SK-N-SH (cell line): ENCODE measurements around the gene FAM3B. TPM values are rescaled to one million over a fixed set of nuclear protein-coding genes. Genes with fewer than 3 reads are reported as not detected.

ENCODE experiments used
- CTCF ChIA-PET: fragments of 300-600, 350-600 bp; formaldehyde crosslinking; extraction: SDS; loops from one replicate; lab custom pipeline; 2021; lab: Yijun Ruan, JAX
- POLR2A ChIA-PET: fragments of 350-600 bp; sonication (Branson Sonifier 250); formaldehyde crosslinking; extraction: SDS; loops from one replicate; lab custom pipeline; 2020; ENCODE audit warnings: antibody characterized with exemption, inconsistent platforms; lab: Yijun Ruan, JAX
- DNase-seq: peaks from one replicate; pipeline ENCODE4 v3.0.0; 2012
- H2AFZ ChIP-seq: fragments of 200-600 bp; sonication (generic); 2 replicates; pipeline ENCODE4 v1.8.1; 2016; ENCODE audit warnings: antibody characterized with exemption, mild to moderate bottlenecking, low read depth
- H3F3A ChIP-seq: fragments of 200-600 bp; sonication (generic); replicated peaks from 2 replicates; pipeline ENCODE3; 2016; ENCODE audit warnings: antibody characterized with exemption, mild to moderate bottlenecking; ENCODE audit not compliant: insufficient read depth
- H3K27ac ChIP-seq, 2 experiments: fragments of 200-500 bp in 1 of 2; fragments of 200-600 bp in 1 of 2; sonication (Bioruptor generic) in 1 of 2; sonication (generic), shearing (Covaris generic) in 1 of 2; 2 replicates each; pipeline versions ENCODE4 v1.5.1 to v1.6.1; 2014 to 2016; ENCODE audit warnings: low read depth in 2 of 2, inconsistent platforms in 1 of 2, low read length in 1 of 2, mild to moderate bottlenecking in 1 of 2, mixed read lengths in 1 of 2
- H3K27me3 ChIP-seq: fragments of 200-600 bp; sonication (generic), shearing (Covaris generic); 2 replicates; pipeline ENCODE4 v1.6.1; 2016; ENCODE audit warnings: mixed run types; ENCODE audit not compliant: insufficient read depth
- H3K36me3 ChIP-seq, 2 experiments: fragments of 200-500 bp in 1 of 2; fragments of 200-600 bp in 1 of 2; sonication (Bioruptor generic) in 1 of 2; sonication (generic) in 1 of 2; replicated peaks in 1 of 2; 2 replicates each; pipeline versions ENCODE3 to v1.5.1; 2014 to 2016; ENCODE audit warnings: low read length in 1 of 2, mild to moderate bottlenecking in 1 of 2; ENCODE audit not compliant: insufficient read depth in 2 of 2, control insufficient read depth in 1 of 2
- H3K4me1 ChIP-seq, 2 experiments: fragments of 200-500 bp in 1 of 2; fragments of 200-600 bp in 1 of 2; sonication (Bioruptor generic) in 1 of 2; sonication (generic), shearing (Covaris generic) in 1 of 2; 2 replicates each; pipeline versions ENCODE4 v1.5.1 to v1.6.1; 2014 to 2016; ENCODE audit warnings: low read depth in 1 of 2, low read length in 1 of 2, mixed run types in 1 of 2; ENCODE audit not compliant: insufficient read depth in 2 of 2, control insufficient read depth in 1 of 2
- H3K4me2 ChIP-seq: fragments of 200-600 bp; sonication (generic), shearing (Covaris generic); 2 replicates; pipeline ENCODE4 v1.6.1; 2017; ENCODE audit warnings: mixed run types
- H3K4me3 ChIP-seq, 2 experiments: fragments of 200-500 bp in 1 of 2; fragments of 200-600 bp in 1 of 2; sonication (Bioruptor generic) in 1 of 2; sonication (generic), shearing (Covaris generic) in 1 of 2; 2 replicates each; pipeline versions ENCODE4 v1.5.1 to v1.8.1; 2014 to 2016; ENCODE audit warnings: low read depth in 2 of 2, inconsistent platforms in 1 of 2, low read length in 1 of 2, mild to moderate bottlenecking in 1 of 2, mixed read lengths in 1 of 2, moderate library complexity in 1 of 2
- H3K79me2 ChIP-seq: fragments of 200-600 bp; sonication (generic); 2 replicates; pipeline ENCODE4 v1.8.1; 2017; ENCODE audit warnings: mild to moderate bottlenecking; ENCODE audit not compliant: insufficient read depth
- H3K9ac ChIP-seq: fragments of 200-600 bp; sonication (generic); 2 replicates; pipeline ENCODE4 v1.6.1; 2017; ENCODE audit warnings: mixed run types
- H3K9me2 ChIP-seq: fragments of 200-600 bp; sonication (generic); 2 replicates; pipeline ENCODE4 v1.6.1; 2017; ENCODE audit warnings: mixed run types
- H3K9me3 ChIP-seq: fragments of 200-600 bp; sonication (generic); 2 replicates; pipeline ENCODE4 v1.6.1; 2017; ENCODE audit warnings: mixed run types, mild to moderate bottlenecking, moderate library complexity
- H4K20me1 ChIP-seq: fragments of 200-600 bp; sonication (generic); 2 replicates; pipeline ENCODE4 v1.6.1; 2017; ENCODE audit warnings: mild to moderate bottlenecking, mixed run types; ENCODE audit not compliant: insufficient read depth
- CHD2 ChIP-seq: fragments of 150-350 bp; IDR thresholded peaks from 2 replicates; pipeline ENCODE4 v1.6.1; 2018; ENCODE audit warnings: low read length; ENCODE audit not compliant: partially characterized antibody
- ELF1 ChIP-seq: IDR thresholded peaks from 2 replicates; pipeline ENCODE4 v1.4.0; 2012
- FOXJ3 ChIP-seq: sonication (generic); formaldehyde crosslinking; IDR thresholded peaks from 2 replicates; pipeline ENCODE4 v1.5.1; 2020; ENCODE audit warnings: mild to moderate bottlenecking, missing genetic modification reagents
- GABPA ChIP-seq: IDR thresholded peaks from 2 replicates; pipeline ENCODE4 v1.4.0; 2012; ENCODE audit warnings: low read depth, mild to moderate bottlenecking
- JUND ChIP-seq: IDR thresholded peaks from 2 replicates; pipeline ENCODE4 v1.4.0; 2012
- MEF2A ChIP-seq: IDR thresholded peaks from 2 replicates; pipeline ENCODE4 v1.4.0; 2012; ENCODE audit warnings: low read depth, borderline replicate concordance
- NFIC ChIP-seq: IDR thresholded peaks from 2 replicates; pipeline ENCODE4 v1.4.0; 2012; ENCODE audit warnings: borderline replicate concordance
- POLR2AphosphoS5 ChIP-seq: IDR thresholded peaks from 2 replicates; pipeline ENCODE4 v1.6.1; 2012; ENCODE audit warnings: low read depth, low read length
- RAD21 ChIP-seq: IDR thresholded peaks from 2 replicates; pipeline ENCODE4 v1.6.1; 2012; ENCODE audit warnings: mild to moderate bottlenecking, low read length
- RCOR1 ChIP-seq: fragments of 150-350 bp; IDR thresholded peaks from 2 replicates; pipeline ENCODE4 v1.6.1; 2017; ENCODE audit warnings: antibody characterized with exemption, low read length
- SIN3A ChIP-seq: IDR thresholded peaks from 2 replicates; pipeline ENCODE4 v1.6.1; 2012; ENCODE audit warnings: low read depth, mild to moderate bottlenecking, low read length, moderate library complexity, borderline replicate concordance
- TCF12 ChIP-seq: IDR thresholded peaks from 2 replicates; pipeline ENCODE4 v1.4.0; 2012
- WGBS: methylation state at CpG from one replicate; pipeline ENCODE4 v1.1.6; 2017; ENCODE audit warnings: low lambda C conversion rate; 5-methylcytosine and 5-hydroxymethylcytosine counted together
- polyA plus RNA-seq, 3 experiments: library from polyadenylated mRNA; depleted of rRNA; stranded (reverse); fragments of >200 nt; gene quantifications; 2 replicates each; pipeline ENCODE4 v1.2.3, GENCODE V29; 2012
- TF ChIP-seq, protein P1 (sequence below): IDR thresholded peaks from 2 replicates; pipeline ENCODE4 v1.4.0; 2012; ENCODE audit warnings: low read depth, borderline replicate concordance
- TF ChIP-seq, protein P2 (sequence below): fragments of 200-600 bp; sonication (generic); IDR thresholded peaks from 2 replicates; pipeline ENCODE4 v1.6.1; 2017; ENCODE audit warnings: antibody characterized with exemption, mild to moderate bottlenecking, moderate library complexity
- TF ChIP-seq, protein P3 (sequence below): IDR thresholded peaks from 2 replicates; pipeline ENCODE4 v1.6.1; 2012; ENCODE audit warnings: mild to moderate bottlenecking, low read depth, low read length, moderate library complexity
- TF ChIP-seq, protein P4 (sequence below): IDR thresholded peaks from 2 replicates; pipeline ENCODE4 v1.4.0; 2012; ENCODE audit warnings: low read depth, borderline replicate concordance
- TF ChIP-seq, protein P5 (sequence below): fragments of 150-350 bp; IDR thresholded peaks from 2 replicates; pipeline ENCODE4 v1.6.1; 2016; ENCODE audit warnings: mild to moderate bottlenecking, low read depth, low read length

FAM3B gene
- polyA plus RNA-seq, 1 of the 3 experiments (the other 2 are of a cell fraction): not detected

DNA sequence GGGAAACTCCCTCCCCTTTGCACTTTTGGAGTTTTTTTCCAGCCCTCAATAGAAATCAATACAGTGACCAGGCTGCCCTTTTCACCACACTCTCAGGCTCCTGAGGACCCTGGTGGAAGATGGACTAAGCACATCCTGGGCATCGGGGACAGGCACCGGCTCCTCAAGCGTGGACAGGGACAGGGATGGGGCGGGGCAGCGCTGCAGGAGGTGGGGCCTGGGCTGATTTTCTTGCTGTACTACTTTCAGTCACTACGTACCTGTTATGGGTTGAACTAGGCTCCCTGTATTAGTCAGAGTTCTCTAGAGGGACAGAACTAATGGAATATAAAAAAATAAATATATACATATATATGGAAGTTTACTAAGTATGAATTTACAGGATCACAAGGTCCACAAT is 47.7 kb downstream of the FAM3B start:
- H3F3A ChIP-seq: no peaks in the 10 kb centered on the region
- DNase-seq: no peak
- H3K27me3 ChIP-seq: no peaks in the 10 kb centered on the region
- H3K79me2 ChIP-seq: no peaks in the 10 kb centered on the region
- no peaks in the 10 kb centered on the region for H3K9me3 ChIP-seq
- ChIA-PET CTCF (no interaction called here), POLR2A (no interaction called here)
- no peaks in the 10 kb centered on the region for H4K20me1 ChIP-seq
- H3K9me2 ChIP-seq: no peaks in the 10 kb centered on the region
- H3K9ac ChIP-seq: no peak overlapping the region
- H3K4me3 ChIP-seq: no peak overlapping the region
- no peak overlapping the region for H3K4me2 ChIP-seq
- H2AFZ ChIP-seq: no peak overlapping the region
- H3K36me3 ChIP-seq: no peaks in the 10 kb centered on the region
- WGBS: 64% methylated on average over 6 of the region's 6 CpGs
- TF ChIP-seq, protein P1, sequence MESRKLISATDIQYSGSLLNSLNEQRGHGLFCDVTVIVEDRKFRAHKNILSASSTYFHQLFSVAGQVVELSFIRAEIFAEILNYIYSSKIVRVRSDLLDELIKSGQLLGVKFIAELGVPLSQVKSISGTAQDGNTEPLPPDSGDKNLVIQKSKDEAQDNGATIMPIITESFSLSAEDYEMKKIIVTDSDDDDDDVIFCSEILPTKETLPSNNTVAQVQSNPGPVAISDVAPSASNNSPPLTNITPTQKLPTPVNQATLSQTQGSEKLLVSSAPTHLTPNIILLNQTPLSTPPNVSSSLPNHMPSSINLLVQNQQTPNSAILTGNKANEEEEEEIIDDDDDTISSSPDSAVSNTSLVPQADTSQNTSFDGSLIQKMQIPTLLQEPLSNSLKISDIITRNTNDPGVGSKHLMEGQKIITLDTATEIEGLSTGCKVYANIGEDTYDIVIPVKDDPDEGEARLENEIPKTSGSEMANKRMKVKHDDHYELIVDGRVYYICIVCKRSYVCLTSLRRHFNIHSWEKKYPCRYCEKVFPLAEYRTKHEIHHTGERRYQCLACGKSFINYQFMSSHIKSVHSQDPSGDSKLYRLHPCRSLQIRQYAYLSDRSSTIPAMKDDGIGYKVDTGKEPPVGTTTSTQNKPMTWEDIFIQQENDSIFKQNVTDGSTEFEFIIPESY: no peak
- TF ChIP-seq RAD21 (no peak), SIN3A (no peak), POLR2AphosphoS5 (no peak), ELF1 (no peak), MEF2A (no peak), NFIC (no peak), GABPA (no peak), FOXJ3 (CRISPR knock-in tag) (no peak), CHD2 (no peak), RCOR1 (no peak), JUND (no peak), TCF12 (no peak)
- TF ChIP-seq, protein P2, sequence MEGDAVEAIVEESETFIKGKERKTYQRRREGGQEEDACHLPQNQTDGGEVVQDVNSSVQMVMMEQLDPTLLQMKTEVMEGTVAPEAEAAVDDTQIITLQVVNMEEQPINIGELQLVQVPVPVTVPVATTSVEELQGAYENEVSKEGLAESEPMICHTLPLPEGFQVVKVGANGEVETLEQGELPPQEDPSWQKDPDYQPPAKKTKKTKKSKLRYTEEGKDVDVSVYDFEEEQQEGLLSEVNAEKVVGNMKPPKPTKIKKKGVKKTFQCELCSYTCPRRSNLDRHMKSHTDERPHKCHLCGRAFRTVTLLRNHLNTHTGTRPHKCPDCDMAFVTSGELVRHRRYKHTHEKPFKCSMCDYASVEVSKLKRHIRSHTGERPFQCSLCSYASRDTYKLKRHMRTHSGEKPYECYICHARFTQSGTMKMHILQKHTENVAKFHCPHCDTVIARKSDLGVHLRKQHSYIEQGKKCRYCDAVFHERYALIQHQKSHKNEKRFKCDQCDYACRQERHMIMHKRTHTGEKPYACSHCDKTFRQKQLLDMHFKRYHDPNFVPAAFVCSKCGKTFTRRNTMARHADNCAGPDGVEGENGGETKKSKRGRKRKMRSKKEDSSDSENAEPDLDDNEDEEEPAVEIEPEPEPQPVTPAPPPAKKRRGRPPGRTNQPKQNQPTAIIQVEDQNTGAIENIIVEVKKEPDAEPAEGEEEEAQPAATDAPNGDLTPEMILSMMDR: no peak
- TF ChIP-seq, protein P3, sequence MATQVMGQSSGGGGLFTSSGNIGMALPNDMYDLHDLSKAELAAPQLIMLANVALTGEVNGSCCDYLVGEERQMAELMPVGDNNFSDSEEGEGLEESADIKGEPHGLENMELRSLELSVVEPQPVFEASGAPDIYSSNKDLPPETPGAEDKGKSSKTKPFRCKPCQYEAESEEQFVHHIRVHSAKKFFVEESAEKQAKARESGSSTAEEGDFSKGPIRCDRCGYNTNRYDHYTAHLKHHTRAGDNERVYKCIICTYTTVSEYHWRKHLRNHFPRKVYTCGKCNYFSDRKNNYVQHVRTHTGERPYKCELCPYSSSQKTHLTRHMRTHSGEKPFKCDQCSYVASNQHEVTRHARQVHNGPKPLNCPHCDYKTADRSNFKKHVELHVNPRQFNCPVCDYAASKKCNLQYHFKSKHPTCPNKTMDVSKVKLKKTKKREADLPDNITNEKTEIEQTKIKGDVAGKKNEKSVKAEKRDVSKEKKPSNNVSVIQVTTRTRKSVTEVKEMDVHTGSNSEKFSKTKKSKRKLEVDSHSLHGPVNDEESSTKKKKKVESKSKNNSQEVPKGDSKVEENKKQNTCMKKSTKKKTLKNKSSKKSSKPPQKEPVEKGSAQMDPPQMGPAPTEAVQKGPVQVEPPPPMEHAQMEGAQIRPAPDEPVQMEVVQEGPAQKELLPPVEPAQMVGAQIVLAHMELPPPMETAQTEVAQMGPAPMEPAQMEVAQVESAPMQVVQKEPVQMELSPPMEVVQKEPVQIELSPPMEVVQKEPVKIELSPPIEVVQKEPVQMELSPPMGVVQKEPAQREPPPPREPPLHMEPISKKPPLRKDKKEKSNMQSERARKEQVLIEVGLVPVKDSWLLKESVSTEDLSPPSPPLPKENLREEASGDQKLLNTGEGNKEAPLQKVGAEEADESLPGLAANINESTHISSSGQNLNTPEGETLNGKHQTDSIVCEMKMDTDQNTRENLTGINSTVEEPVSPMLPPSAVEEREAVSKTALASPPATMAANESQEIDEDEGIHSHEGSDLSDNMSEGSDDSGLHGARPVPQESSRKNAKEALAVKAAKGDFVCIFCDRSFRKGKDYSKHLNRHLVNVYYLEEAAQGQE: no peak
- TF ChIP-seq, protein P4, sequence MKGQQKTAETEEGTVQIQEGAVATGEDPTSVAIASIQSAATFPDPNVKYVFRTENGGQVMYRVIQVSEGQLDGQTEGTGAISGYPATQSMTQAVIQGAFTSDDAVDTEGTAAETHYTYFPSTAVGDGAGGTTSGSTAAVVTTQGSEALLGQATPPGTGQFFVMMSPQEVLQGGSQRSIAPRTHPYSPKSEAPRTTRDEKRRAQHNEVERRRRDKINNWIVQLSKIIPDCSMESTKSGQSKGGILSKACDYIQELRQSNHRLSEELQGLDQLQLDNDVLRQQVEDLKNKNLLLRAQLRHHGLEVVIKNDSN: no peak
- TF ChIP-seq, protein P5, sequence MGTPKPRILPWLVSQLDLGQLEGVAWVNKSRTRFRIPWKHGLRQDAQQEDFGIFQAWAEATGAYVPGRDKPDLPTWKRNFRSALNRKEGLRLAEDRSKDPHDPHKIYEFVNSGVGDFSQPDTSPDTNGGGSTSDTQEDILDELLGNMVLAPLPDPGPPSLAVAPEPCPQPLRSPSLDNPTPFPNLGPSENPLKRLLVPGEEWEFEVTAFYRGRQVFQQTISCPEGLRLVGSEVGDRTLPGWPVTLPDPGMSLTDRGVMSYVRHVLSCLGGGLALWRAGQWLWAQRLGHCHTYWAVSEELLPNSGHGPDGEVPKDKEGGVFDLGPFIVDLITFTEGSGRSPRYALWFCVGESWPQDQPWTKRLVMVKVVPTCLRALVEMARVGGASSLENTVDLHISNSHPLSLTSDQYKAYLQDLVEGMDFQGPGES: no peak
- no peak overlapping the region for H3K27ac ChIP-seq
- H3K4me1 ChIP-seq: no peaks in the 10 kb centered on the region
